Gastroesophageal sphincter (tissue), 3 donors: Measurements from ENCODE around the gene KTN1.

Source experiments
- CTCF ChIP-seq, 4 experiments: fragments of 200-600 bp in 2 of 4; fragments of 450-650 bp in 2 of 4; sonication (generic) in 1 of 4; IDR thresholded peaks; one replicate each; pipeline ENCODE4 v1.5.1; 2017 to 2019; ENCODE audit warnings: antibody characterized with exemption in 4 of 4, mild to moderate bottlenecking in 2 of 4, moderate library complexity in 2 of 4
- EP300 ChIP-seq: sonication (generic); formaldehyde crosslinking; IDR thresholded peaks from one replicate; pipeline ENCODE4 v1.6.1; 2017; ENCODE audit warnings: antibody characterized with exemption, mild to moderate bottlenecking
- POLR2A ChIP-seq, 2 donors: fragments of 450-650 bp; IDR thresholded peaks; one replicate each; pipeline ENCODE4 v1.6.1; 2017; ENCODE audit warnings: antibody characterized with exemption in 2 of 2, mild to moderate bottlenecking in 2 of 2, moderate library complexity in 1 of 2
- POLR2AphosphoS5 ChIP-seq: sonication (generic); formaldehyde crosslinking; IDR thresholded peaks from one replicate; pipeline ENCODE4 v1.6.1; 2017; ENCODE audit warnings: antibody characterized with exemption

DNA sequence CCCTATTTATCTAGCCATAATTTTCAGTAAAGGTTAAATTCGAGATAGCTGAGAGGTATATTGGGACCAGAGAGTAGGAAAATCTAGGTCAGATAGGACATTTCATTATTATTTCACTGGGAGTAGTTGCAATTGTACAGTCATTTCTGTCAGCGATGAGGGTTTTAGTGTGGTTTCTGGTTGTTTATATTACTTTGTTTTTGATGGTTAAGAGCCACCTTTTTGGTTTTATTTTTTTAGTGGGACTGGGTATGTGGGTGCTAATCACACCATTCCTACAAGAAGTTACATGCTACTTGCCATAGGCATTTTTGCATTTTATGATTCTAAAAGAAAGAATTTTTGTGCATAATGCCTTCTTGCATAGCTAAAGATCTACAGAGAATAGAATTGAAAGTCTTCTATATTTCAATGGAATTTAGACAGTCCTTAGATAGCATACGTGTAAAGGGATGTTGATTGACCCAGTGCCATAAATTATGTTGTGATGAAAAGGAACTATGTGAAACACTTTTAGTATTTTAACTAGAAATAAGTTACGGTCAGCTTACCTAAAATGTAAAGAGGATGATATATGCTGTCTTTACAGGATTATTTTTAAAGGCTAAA, 85.2 kb downstream of the KTN1 start:
- TF ChIP-seq POLR2A (IDR thresholded peaks at IDR 0.05) = no peak
- no peak for TF ChIP-seq CTCF (IDR thresholded peaks at IDR 0.05)
- no peak for TF ChIP-seq POLR2AphosphoS5
- no peak for TF ChIP-seq EP300
